NCI-H2196 (cell line): Measurements from ENCODE around the gene PLEKHM3.
"Not testable (repeated sequence)": the region's sequence is repeated elsewhere in the genome, so short reads cannot be mapped to it uniquely, and the experiment has no call there.

Source experiments
- DNase-seq: peaks from one replicate; lab custom pipeline; 2025; ENCODE audit not compliant: unreplicated experiment; lab: John Stamatoyannopoulos, UW

The PLEKHM3 gene

GRCh38 chr2:208037564-208038487 is 12.5 kb upstream of the PLEKHM3 start:
- no peak for DNase-seq

DNA sequence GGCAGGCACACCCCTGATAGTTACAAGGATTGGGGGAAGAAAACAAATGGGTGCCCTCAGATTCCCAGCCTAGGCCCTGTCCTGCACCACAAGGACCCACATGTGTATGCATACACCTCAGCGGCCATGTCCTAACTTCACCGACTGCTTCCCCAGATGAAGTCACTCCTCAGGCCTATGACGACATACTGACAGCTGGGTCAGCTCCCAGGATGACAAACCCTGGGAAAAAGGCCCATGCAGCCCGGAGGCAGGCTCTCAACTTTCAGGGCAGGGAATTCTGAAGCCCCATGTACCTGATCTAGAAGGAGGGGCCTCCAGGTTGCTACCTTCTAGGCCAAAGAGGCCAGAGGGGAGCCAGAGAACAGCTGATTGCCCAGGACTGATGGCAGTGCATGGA is 11.0 kb upstream of the PLEKHM3 start:
- DNase-seq = no peak

GRCh38 chr2:208034503-208035140 is 9.3 kb upstream of the PLEKHM3 start:
- no peak for DNase-seq

DNA sequence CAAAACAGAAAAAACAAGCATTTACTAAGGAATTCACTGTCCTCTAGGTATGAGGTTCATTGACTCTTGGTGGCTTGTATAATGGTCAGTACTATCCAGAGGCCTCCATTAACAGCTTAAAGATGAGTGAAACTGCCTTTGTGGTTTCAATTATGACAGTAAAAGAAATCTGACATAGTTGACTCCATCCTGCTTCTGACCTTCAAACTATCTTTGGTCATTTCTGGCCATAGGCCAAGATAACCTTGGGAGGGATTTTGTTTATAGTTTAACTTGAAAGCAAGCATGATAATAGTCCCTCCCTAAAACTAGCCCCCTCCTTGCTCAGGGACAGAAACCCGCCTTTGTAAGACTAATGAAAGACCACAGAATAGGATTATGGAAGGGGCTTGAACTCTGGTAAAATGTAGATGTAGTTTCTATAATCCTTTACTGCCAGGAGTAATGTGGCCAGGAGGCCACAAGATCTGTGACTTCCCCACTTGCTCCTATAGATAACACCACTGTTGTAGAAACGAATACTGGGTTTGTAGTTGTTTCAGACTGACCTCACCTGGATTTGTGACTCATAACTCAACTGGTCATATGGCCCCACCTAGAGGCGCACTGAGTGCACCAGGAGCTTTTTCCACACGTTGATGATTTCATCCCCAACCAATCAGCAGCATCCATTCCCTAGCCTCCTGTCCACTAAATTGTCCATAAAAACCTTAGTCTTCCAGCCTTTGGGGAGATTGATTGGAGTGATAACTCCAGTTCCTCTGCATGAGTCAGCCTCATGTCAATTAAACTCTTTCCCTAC is 8.6 kb upstream of the PLEKHM3 start:
- no peak for DNase-seq

- DNase-seq = no peak
Measured at GRCh38 chr2:208031608-208032019, 6.3 kb upstream of the PLEKHM3 start.

GRCh38 chr2:208025814-208026184 is 472 bp upstream of the PLEKHM3 start:
- DNase-seq = no peak

DNA sequence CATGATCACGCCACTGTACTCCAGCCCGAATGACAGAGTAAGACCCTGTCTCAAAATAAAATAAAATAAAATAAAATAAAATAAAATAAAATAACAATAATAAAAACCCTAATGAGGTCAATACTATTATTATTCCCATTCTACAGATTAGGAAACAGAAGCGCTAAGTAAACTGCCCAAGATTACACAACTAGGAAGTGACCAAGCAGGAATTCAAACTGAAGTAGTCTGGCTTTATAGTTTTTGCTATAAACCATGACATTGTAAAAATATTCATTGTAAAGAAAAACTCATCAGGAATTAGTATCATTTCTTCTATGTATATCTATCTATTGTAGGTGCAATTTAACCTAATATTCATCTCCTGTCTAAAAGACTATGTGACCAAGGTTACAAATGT is 1.2 kb downstream of the PLEKHM3 start:
- DNase-seq = no peak

DNA sequence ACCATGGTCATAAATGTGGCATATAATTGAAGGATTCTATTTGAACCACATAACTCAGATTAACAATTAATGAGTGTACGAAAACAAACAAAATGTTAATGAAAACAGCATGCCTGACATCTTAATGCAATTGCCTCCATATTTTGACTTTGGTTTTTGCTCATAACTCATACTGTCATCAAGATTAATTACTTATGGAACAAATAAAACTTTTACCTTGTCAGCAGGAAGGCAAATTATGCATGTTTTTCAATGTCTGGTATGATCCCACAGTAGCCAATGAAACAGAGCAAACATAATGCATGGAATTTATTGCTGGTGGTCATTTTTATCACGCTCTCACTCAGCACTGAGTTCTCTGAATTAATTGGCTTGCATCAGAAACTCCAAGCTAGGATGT is 5.1 kb downstream of the PLEKHM3 start:
- no peak for DNase-seq

- not testable (repeated sequence) for DNase-seq
Measured at GRCh38 chr2:208018124-208018712, 7.1 kb downstream of the PLEKHM3 start.

DNA sequence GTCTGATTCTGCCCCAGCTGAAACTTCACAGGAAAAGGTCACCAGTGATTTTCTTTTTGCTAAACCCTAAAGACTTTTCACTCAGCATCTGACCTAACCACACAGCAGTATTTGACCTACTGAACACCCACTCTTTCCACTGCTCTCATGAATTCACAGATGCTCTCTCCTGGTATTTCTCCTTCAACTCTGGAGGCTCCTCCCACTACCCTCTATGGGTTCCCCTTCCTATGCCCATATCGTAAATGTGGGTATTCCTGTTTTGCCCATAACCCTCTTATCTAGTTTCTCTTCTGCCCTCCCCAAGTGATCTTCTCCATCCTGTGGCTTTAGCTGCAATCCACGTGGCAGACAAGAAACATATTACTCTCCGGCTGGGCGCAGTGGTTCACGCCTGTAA is 7.6 kb downstream of the PLEKHM3 start:
- DNase-seq = no peak

GRCh38 chr2:208015475-208015874 is 9.9 kb downstream of the PLEKHM3 start:
- DNase-seq = peak; percentile 23

GRCh38 chr2:208013285-208014178 is 11.8 kb downstream of the PLEKHM3 start:
- DNase-seq = peak; percentile 29

DNA sequence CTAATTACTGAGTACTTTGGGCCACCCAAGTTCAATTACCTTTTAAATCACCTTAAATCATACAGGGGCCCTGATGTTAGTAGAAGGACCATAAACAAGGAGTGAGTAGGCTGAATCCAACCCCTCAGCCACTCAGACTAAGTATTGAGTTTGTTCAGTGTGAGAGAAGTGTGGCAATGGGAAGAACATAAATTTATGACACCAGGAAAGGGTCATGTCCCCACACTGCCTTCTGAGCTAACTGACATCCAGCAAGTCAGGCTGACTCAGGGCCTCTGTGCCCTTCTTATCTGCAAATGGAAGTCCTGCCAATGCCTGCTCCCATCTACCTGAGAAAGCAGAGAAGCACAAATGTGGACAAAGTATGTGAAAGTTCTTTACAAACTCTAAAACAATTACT is 12.9 kb downstream of the PLEKHM3 start:
- DNase-seq = no peak

- DNase-seq = no peak
Measured at GRCh38 chr2:208010506-208010905, 14.8 kb downstream of the PLEKHM3 start.

DNA sequence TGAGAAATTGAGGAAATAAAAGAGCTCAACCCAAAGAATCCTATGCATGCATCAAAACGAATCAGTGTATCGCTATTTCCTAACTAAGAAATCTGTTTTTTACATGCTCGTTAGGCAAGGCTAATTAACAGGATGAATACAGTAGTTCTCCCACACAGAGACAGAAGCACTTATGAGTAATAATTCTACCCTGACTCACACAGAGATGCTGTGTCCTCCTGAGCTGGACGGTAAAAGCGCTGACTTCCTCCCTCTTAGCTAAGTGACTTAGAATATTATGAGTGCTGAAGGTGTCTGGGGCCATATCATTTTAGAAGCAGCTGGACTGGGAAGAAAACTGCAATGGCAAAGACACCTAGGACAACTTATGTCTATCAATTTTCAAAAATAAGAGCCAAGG is 18.5 kb downstream of the PLEKHM3 start:
- no peak for DNase-seq

GRCh38 chr2:208006337-208006736 is 19.0 kb downstream of the PLEKHM3 start:
- DNase-seq = no peak

DNA sequence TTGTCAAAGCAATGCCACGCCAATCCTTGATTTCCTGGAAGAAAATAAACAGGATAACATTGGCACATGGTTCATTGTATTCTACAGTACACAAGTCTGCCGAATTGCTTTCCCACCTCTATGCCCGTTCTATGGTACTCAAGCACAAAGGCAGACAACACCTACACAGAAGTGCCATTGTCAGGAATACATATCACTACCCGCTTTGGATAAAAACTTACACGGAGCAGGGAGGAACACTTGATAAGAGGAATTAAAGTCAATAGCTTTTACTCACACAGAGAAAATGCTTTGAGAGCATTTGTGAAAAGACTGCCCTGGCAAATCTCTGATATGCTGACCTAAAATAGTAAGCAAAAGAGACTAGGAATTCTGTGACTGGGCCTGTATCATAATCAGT is 23.4 kb downstream of the PLEKHM3 start:
- DNase-seq = no peak

DNA sequence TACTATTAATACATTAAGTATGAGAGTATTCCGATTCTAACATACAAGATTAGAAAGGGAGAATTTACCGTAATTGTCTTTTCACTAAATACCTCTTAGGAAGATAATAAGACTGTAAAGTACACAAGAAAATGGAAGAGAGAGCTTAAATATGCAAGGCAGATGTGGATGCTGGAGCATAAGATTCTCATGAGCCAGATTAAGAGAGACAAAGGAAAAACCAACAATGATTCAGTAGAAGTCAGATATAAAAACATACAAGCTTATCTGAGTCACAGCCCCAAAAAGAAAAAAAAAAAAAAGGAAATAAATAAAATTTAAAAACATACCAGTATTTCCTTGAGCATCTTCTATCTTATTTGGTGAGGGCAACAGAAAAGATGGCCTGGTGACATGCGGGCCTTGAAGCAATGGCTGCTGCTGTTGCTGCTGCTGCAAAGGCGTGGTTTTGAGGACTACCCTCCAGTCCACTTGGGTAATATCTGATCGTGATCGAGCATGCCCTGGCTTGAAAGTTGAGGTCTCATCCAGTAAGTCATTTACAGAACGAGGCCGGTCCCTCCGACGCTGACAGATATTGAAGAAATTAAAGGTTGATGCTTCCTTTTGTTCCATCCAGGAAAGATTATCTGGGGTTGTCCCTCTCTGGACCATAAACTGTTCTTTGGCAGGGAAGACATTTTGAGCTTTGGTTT is 24.5 kb downstream of the PLEKHM3 start:
- no peak for DNase-seq

DNA sequence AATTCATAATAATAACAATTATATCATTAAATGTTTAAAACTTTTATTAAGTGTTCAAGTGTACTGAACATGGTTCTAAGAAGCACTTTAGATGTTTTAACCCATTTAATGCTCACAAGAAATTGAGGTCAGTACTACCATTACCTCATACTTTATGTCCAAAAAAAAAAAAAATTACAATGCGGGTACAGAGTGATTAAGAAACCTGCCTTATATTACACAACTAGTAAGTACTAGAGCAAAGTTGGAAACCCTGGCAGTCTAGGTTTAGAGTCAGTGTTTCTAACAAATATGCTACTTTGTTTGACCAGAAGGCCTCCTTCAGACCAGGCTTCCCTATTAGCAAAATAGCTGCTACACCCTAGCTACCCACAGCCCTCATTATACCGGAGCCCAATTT is 28.5 kb downstream of the PLEKHM3 start:
- no peak for DNase-seq

DNA sequence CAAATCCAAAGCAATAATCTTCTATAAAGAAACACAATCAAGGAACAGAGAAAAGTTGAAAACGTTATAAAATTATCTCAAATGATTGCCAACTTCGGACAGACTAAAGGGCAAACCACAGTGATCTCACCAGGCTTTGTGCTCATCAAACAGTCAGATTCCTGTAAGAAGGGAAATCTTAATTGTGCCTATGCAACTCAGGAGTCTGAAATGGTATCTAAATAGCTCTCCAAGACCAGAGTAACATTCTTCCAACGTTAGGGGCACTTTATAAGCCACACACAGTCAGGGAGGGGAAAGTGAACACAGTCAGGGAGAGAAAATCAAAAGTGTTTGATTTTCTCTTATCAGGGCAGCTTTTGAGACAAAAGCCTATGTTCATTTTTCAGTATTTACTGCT is 29.4 kb downstream of the PLEKHM3 start:
- no peak for DNase-seq
